ENCODE measurements around the gene JAG1.

Gene JAG1

DNA sequence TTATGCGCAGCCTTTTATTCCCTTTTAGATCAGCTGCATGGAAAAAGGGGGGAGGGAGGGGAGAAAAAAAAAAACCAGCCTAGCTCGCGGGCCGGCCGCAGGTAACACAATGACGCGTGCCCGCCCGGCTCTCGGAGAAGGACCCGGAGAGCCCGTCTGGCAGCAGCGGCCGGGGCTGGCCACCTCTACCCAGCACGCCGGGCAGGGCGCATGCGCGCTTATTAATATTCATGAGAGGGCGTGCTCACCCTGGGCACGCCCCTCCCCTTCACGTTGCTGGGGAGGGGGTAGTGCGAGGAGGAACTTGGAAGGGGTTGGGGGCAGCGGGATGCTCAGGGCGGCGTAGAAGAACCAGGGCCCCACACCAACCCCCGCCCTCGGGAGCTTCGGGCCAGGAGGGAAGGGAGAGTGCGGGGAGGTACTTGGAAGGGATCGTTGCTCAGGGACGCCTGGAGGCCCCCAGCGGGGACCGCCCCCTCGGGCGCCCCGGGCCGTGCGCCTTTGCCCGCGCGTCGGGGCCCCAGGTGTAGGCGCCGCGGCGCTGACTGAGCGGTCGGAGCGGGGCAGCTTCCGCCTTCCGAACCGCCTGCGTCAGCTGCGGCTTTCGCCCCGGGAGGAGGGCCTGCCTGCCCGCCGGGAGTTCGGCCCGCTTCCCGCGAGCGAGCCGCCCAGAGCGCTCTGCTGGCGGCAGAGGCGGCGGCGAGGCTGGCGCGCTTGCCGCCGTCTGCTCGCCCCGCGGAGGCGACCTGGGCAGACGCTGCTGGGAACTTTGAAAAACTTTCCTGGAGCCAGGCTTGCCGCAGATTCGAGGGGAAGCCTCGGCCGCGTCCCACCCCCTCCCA lies at the start of gene JAG1:
TSS of gene JAG1 (minus strand) at position 158 of the 842 bp plus-strand sequence. CDS start 469 bp downstream, outside the sequence.
- DNase-seq, result peak in 1 of 2 donors; percentile 44

DNA sequence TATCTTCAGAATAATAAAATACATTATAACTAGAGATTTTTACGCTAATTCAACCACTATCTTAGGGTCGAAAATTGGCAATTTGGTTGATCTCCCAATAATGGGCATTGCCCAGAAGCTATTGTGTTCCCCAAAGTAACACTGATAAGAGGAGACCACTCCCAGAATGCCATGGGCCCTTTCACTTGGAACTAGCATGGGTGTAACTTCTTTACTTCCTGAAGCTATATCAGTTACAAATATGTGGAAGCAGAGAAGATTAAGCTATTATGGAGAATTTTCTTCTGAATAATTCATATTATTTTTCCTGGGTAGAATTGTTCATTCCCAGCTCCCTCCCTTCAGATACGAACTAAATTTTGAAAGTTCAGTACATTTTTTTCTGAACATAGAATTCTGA lies 48.2 kb upstream of the JAG1 start:
- no peak for DNase-seq

DNA sequence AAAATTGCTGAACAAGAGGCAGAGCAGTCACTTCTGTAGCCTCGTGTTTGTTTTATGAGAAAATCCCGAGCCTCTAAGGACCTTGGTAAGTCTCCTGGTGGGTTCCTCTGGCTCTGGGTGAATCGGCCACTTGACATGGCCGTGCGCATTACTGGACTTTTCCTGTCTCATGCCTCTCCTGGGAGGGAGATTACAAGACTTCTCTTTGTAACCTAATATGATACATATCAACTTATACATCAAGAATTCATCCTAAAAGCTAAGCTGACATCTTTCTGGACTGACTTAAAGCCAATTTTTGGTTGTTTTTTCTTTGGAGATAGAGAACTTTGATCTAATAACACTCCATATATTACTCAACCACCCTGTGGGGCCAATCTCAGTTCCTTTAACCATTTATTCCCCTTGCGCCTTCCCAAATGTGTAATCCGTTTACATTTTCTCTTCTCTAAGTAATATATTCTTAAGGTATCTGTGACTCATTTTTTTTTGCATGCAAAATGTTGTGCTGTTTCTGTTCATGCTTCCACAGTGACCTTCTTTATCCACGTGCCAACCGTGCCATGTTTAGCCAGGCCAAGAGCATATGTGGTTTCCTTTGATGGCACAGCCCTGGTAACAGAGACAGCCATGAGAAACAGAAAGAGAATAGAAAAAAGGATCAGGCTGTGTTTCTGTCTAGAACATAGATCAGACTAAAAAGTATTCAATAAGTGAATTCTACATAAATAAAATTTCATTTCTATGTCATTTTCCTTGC lies 47.5 kb upstream of the JAG1 start:
- DNase-seq, result no peak

DNA sequence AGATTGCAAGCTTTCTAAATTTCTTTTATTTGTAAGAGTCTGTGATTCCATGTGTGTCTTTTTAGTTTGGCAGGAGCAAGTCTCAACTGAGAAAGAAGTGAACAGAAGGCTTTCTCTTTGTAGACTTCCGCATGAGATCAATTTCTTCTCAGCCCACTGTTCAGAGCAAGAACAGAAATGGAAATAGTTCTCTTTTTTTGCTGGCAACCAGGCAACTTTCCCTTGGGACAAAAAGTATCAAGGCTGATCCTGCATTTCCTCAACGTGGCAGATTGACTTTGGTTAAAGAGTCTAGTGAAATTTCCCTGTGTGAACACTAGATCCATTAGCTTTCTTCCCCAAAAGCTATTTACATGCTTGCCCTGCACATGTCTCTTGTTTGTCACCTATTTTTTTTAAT lies 46.8 kb upstream of the JAG1 start:
- no peak for DNase-seq

DNA sequence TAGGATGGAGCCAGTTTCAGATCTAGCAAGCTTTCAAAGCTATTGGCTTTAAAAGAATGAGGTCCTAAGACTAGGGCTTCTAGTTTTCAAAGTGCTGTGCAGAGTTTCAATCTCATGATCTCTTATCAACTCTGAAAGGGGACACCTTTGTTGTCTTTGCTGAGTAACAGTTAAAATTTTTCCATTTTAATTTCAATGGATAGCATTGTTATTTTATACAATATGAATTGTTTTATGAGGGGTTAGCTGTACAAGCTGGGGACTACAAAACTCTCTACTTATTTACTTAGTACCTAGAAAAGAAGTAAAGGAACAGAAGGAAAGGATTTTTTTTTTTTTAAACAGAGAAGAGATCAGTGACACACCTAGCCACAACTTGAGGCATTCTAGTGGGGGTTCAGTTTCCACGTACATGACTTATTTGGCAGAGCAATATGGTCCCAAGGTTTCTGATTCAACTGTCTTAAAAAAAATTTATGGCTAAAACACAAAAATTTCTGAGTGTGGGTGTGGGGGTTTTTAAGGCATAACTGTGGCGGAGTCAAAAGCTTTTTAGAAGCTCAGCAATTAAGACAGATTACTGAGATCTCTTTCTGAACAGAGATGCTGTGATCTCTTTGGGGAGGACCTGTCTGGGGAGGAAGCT lies 46.1 kb upstream of the JAG1 start:
- no peak for DNase-seq

DNA sequence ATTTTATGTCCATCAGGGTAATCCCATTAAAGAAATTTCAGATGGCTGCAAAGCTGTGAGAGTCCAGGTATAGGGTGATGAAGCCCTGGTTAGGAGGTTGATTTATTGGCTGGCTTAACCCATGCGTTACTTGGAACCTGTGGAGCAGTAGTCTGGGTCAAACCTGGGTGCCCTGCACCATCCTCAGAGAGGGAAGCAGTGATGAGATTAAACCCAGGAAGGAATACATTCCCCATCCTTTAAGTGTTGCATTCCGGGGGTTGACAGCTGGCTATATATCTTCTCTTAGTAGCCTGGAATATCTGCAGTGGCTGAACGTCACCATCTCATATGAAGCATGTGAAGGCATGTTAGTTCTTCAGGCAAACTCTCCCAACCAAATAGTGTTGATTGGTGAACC lies 44.9 kb upstream of the JAG1 start:
- no peak for DNase-seq

DNA sequence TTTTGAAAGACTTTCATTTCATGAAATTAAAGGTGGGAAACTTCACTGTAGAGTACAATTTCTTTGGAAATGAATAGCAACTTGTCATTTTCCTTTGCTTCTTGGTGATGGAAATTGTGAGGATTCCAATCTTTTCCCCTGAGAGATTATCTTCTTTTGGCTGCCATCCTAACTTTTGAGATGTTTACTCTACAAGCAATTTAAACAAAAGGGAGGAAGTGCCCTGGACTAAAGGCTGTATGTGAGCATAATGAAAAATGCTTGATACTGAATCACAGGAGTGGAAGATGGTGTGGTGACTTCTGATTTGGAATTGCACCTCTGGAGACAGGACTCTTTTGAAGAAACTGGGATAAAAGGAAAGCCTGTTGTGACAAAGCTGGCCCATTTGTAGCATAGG lies 43.1 kb upstream of the JAG1 start:
- no peak for DNase-seq

DNA sequence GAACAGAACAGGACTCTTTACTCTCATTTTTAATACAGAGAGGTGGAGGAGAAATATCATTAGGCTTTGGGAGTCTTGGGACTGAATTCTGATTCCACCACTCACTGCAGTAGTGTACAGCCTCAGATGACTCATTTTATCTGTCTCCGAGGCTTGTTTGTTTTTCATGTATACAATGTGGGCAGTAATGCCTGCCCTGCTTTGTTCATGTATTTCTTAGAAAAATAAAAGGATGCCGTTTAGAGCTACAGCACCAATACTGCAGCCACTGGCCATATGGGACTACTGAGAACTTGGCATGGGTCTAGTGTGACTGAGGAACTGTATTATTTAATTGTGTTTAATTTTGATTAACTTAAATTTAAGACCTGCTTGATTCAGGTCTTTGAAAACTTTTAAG lies 41.2 kb upstream of the JAG1 start:
- no peak for DNase-seq

DNA sequence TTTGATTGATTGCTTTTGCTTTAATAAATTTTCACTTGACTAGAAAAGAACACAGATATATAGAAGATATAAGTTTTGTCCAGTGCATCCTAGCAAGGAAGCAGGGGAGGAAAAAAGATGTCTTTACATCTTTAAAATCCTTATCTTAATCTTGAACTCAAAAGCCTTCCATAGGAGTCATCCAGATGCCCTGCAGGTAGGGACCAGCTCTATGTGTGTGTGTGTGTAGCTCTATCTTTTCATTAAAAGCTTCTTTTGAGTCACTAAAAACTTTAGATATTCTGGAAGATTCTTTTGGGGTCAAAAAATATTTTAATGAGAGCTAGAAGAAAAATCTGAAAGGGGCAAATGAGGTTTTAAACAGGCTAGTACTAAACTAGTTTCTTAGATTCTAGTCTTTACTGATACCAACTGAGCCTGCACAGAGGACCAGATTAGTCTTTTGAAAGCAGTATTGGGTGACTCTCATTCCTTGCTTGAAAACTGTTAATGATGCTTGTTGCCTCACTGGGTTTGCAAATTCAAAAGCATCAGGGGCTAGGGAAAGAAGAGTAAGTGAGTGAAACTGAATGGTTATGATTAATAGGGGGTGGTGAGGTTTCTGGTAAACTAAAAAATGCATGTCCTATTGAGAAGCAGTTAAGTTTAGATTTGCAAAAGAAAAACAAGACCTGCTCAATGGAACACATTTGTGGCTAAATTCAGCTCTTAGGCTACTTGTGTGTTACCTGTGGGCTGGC lies 40.6 kb upstream of the JAG1 start:
- DNase-seq, result no peak

DNA sequence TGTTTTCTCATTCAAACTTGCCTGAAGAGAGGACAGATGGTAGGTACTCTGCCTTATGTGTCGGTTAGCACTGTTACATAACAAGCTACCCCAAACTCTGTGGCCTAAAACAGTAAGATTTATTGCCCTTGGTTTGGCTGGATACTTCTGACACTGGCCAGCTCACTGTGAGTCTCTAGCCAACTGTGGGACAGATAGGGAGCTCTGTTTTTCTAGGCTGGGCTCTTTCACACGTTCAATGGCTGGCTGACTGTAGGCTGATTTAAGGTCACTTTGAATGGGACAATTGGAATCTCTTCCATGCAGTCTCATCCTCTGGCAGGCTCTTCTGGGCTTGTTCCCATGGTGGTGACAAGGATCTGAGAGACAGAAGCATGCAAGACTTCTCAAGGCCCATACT lies 39.4 kb upstream of the JAG1 start:
- no peak for DNase-seq

DNA sequence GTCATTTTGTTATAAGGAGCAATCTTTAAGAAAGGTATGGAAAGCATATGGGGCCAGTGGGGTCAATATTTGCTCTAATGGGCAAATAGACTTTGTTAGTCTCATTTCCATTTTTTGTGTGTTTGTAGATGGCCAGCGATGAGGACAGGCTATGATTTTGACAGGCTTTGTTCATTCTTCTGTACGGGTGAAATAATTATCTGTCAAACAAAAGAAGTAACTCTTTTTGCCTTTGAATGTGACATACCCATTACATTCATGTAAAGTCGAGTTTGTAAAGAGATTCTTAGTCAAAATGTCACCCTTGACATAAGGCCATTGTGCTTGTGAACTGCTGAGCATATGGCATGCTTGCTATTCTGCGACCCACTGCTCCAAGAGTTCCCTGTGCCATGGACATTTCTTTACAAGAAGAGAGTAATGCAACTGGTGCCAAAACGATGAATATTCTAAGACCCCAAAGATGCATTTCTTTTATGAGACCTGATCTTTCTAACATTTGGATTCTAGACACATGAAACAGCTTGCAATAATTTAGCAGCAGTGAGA lies 38.2 kb upstream of the JAG1 start:
- DNase-seq, result no peak

DNA sequence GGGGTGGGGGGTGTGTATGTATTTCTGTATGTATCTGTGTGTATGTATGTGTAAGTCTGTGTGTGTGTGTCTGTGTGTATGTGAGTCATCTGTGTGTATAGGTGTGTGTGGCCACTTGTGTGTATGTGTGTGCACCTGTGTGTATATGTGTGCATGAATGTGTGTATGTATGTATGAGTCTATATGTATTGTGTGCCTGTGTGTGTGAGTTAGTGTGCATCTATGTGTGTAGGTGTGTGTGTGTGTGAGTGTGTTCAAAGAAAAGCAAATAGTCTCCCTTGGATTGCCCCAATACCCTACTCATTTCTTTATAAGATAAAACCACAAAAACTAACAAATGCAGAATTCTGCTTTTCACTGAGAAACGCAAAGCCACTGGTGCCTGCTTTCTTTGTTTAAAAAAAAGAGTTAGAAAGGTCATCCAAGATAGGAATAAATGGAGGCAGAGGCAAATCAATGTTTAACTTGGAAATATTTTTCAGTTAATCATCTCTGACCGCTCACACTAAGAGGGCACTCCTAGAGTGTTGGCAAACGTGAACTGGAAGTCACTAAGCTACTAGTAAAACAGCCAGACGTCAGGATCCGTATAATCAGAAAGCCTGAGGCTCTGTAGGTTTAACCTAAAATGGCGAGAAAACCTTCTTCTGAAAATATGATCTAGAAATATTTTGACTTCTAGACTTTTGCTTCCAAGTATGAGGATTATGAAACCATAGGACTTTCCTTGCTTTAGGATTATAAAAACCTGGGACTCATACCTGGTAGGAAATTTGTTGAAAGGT lies 37.4 kb upstream of the JAG1 start:
- no peak for DNase-seq

DNA sequence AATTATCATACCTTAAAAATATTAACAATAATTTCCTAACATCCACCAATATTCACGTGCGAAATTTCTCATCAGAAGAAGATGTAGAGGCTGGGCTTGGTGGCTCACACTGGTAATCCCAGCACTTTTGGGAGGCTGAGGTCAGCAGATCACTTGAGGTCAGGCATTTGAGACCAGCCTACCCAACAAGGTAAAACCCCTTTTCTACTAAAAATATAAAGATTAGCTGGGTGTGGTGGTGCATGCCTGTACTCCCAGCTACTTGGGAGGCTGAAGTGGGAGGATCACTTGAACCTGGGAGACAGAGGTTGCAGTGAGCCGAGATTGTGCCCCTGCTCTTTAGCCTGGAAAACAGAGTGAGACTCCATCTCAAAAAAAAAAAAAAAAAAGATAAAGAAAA lies 36.1 kb upstream of the JAG1 start:
- no peak for DNase-seq

DNA sequence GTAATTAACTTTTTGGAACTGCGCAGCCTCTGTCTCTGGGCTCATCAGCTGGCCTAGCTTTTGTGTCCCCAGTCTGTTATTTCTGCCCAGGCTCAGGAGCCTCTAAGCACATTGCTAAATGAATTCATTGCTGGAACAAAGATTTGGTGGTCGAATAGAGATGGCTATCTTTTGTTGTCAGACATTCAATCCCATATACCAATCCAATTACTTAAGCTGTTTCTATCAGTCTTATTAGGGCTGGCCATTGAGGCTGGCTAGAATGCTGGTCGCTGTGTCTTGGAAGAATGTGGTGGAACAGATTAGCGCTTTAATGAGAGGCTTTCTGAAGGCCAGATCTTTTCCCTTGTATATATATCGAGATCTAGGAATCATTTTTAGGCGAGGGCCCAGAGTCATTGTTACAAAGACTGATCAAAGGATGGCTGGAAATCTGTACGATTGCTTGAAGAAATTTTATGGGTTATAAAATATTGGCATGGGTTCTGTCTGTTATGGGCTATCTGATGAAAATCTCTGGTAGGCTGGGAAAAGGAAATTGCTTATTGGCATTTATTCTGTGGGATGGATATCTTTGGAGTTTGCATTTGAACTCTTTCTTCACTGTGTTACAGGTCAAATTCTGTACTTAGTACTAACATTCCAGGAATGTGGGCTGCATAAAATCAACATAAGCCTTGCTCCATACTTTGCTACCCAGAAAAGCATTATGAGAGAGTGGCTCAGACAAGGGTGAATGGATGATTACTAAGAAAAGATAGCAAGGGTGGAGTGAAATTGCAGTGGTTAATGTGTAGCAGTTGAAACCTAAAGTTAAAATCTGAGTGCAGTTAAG lies 34.8 kb upstream of the JAG1 start:
- no peak for DNase-seq

DNA sequence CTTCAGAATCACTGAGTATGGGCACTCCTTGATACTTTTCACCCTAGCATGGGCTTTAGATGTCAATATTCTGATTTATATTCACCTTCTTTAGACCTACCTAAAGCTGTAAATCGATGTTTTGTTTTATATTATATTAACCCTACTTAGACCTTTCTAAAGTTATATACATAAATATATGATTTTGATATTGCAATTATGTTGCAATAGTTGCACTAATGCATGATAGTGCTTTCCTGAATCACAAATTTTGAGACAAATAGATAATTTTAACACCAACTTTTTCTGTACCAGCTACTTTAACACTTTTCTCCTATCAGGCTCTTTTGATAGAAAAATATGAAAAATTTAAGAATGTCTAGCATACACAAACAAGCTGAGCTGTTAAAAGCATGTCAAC lies 34.0 kb upstream of the JAG1 start:
- no peak for DNase-seq

DNA sequence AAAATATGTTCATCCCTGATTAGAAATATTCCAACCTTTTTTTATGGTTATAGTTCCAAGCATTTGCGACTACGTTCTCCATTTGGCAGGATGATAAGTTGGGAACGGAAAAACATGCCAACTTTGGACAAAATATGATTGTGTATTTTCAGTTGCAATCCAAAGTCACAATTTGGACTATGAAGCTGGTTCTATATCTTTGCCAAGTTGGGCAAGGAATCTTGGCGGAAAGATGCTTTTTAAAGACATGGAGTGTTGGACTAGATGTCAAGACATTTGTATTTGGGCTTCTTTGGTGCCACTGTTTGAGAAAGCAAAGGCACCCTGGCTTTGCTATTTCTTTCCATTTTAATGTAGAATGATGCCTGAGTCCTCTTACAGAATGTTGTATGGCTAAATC lies 33.3 kb upstream of the JAG1 start:
- DNase-seq, result no peak

DNA sequence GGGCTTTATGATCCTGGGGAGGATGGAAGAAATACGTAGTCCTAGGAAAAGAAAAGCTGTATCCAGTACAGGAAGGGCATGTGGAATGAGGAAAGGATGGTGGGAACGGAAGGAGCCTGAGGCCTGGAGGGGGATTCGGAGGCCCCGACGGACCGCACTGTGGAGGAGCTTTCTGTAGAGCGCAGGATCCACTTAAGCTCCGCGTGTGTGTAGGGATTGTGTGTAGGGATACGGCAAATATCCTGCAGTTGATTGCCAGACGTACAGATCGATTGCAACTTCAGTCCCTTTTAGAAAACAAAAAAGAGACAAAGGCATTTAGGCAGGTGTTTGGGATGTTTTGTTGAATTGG lies 32.6 kb upstream of the JAG1 start:
- no peak for DNase-seq

DNA sequence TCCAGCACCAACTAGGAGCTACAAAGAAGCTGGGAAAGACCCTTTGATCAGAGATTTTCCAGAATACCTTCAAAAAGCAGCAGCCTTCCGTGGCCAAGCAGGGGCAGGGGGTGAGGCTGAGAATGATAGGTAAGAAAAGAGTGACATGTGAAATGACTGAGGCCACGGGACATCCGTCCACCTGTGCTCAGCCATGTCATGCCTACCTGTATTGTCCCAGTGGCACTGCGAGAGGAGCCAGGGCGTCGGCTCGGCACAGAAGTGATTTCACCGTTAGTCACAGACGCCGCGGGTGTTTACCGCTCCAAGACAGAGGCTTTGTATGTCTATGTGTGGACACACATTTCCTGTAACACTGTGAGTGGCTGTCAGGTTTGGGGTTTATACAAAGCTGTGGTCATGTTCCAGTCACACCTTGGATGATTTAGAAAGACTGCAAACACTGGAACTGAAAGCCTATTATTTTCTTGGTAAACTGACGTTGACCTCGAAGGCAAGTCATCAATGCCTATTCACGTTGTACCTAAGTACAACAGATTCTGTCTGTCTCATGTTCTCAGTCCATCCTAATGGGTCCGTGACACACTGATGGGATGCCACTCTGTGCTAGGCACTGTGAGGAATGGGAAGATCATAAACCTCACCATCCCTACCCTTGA lies 32.1 kb upstream of the JAG1 start:
- no peak for DNase-seq

DNA sequence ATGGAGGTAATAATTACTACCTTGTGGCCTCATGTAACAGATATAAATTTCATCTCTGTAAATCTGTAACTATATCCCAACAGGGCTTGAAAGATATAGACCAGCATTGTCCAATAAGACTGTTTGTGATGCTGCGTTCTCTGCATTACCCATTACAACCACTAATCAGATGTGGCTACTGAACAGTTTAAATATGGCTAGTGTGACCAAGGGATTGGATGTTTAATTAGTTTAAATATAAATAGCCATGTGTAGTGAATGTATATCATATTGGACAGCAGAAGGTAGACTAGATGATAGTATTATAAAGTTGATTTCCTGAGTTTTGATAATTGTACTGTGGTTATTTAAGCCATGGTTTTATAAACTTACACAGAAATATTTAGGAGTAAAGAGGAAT lies 27.8 kb upstream of the JAG1 start:
- no peak for DNase-seq

DNA sequence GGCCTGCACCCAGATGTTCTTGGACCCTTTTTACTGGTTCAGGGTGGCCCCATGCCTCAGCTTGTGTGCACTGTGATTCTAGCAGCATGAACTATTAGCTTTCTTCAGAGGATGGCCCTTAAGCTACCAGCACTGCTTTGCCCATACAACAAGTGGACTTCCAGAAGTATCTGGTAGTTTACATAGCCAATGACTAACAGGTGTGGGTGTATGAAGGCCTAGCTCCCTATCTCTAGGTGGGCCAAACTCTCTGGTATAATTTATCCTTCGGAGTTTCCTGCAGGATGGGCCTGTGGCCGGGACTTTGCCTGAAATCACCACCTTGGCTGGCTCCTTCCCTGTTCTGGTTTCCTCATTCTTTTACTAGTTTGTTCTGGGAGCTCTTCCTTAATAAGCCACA lies 26.1 kb upstream of the JAG1 start:
- no peak for DNase-seq

DNA sequence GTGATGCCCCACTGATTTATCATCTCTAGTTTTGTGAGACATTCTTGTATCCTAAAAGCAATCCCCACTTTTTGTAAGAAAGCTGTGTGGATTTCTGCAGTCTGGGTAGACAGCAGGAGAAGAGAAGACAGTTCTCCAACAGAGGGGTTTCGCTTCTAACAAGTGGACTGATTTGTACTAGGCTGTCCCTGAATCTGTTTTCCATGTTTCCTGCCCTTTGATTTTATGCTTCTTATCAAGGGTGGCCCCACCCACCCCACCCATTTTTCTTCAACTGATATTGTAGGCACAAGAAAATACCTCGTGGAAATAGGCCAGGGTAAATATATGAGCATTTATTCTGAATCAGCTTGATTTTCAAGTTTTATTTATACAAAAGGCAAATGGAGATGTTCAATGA lies 25.7 kb upstream of the JAG1 start:
- DNase-seq, result no peak

Measured in activated CD4-positive, alpha-beta T cell treated with anti-CD3 and anti-CD28 coated beads for 4 hours (primary cell).